A673 (cell line): ENCODE results near the gene SERGEF. TPM values are rescaled to one million over a fixed set of nuclear protein-coding genes. Genes with fewer than 3 reads are reported as not detected.

Experiments
- BruUV-seq: library from RNA; stranded (reverse); fragments of 400-500 nt; replicated peaks from 2 replicates; lab custom pipeline; 2021; lab: Mats Ljungman, UMichigan
- CTCF ChIA-PET: fragments of 300-600 bp; sonication (Branson Sonifier 250); formaldehyde crosslinking; loops from one replicate; lab custom pipeline; 2022; ENCODE audit warnings: antibody characterized with exemption; lab: Charles Lee
- POLR2A ChIA-PET: fragments of 300-600 bp; sonication (Branson Sonifier 250); formaldehyde crosslinking; loops from one replicate; lab custom pipeline; 2022; ENCODE audit warnings: antibody characterized with exemption; ENCODE audit not compliant: low non-redundant PET; lab: Charles Lee
- DNase-seq: peaks from one replicate; pipeline ENCODE4 v3.0.0-alpha.2; 2015; ENCODE audit warnings: low spot score
- H3K27ac ChIP-seq: fragments of 200-600 bp; sonication (generic); 2 replicates; pipeline ENCODE4 v1.5.1; 2016; ENCODE audit warnings: mixed run types, low read depth, mild to moderate bottlenecking, mixed read lengths, antibody characterized with exemption, low read length; ENCODE audit not compliant: poor library complexity, severe bottlenecking
- H3K27me3 ChIP-seq: fragments of 200-600 bp; sonication (generic); replicated peaks from 2 replicates; pipeline ENCODE4 v1.6.1; 2017; ENCODE audit warnings: mixed run types, low read depth, mild to moderate bottlenecking, mixed read lengths, antibody characterized with exemption, low read length; ENCODE audit not compliant: insufficient read depth, poor library complexity
- H3K36me3 ChIP-seq: fragments of 200-600 bp; sonication (generic); 2 replicates; pipeline ENCODE4 v1.6.1; 2016; ENCODE audit warnings: mixed run types, mild to moderate bottlenecking, mixed read lengths, antibody characterized with exemption, low read length; ENCODE audit not compliant: insufficient read depth, poor library complexity, severe bottlenecking
- H3K4me1 ChIP-seq: fragments of 200-600 bp; sonication (generic); 2 replicates; pipeline ENCODE4 v1.6.1; 2017; ENCODE audit warnings: mixed run types, mild to moderate bottlenecking, mixed read lengths, antibody characterized with exemption, low read length; ENCODE audit not compliant: insufficient read depth, poor library complexity, severe bottlenecking
- H3K4me3 ChIP-seq: fragments of 200-600 bp; sonication (generic); 2 replicates; pipeline ENCODE4 v1.5.1; 2016; ENCODE audit warnings: low read depth, mixed run types, mild to moderate bottlenecking, mixed read lengths, low read length; ENCODE audit not compliant: poor library complexity, severe bottlenecking
- H3K9me3 ChIP-seq: fragments of 200-600 bp; sonication (generic); 2 replicates; pipeline ENCODE4 v1.6.1; 2016; ENCODE audit warnings: mixed run types, low read depth, mild to moderate bottlenecking, mixed read lengths, antibody characterized with exemption, low read length; ENCODE audit not compliant: poor library complexity, severe bottlenecking
- CTCF ChIP-seq: fragments of 300-800, 200-600 bp; sonication (generic); conservative IDR thresholded peaks from 2 replicates; pipeline ENCODE4 v1.5.1; 2017; ENCODE audit warnings: low read depth, mild to moderate bottlenecking, antibody characterized with exemption, low read length, moderate library complexity, mixed read lengths
- EZH2 ChIP-seq: fragments of 200-600 bp; sonication (generic); IDR thresholded peaks from 2 replicates; pipeline ENCODE4 v1.6.1; 2017; ENCODE audit warnings: borderline replicate concordance, low read depth, mild to moderate bottlenecking, mixed read lengths, antibody characterized with exemption, low read length; ENCODE audit not compliant: poor library complexity, severe bottlenecking
- intact Hi-C: fragments of 100-400 bp; cut with micrococcal nuclease; formaldehyde crosslinking; loops from one replicate; pipeline ENCODE4 v1.10.0; 2022; ENCODE audit not compliant: unreplicated experiment
- total RNA-seq: library from RNA; stranded (reverse); gene quantifications from 2 replicates; pipeline ENCODE4 v1.2.3, GENCODE V29; 2021

The SERGEF gene
- total RNA-seq, 1 experiment from 2014 or later = 15.2 TPM

GRCh38 chr11:17814546-17814945 lies 198.3 kb downstream of the SERGEF start:
- Histone ChIP-seq H3K4me3 (no peak overlapping the region), H3K27me3 (no peaks in the 10 kb centered on the region), H3K9me3 (no peaks in the 10 kb centered on the region), H3K4me1 (no peaks in the 10 kb centered on the region), H3K36me3 (no peaks in the 10 kb centered on the region), H3K27ac (no peak overlapping the region)
- no peak for TF ChIP-seq CTCF
- TF ChIP-seq EZH2 = no peak
- CTCF ChIA-PET = no interaction called here
- intact Hi-C loops = no loop called here
- no peak for DNase-seq
- POLR2A ChIA-PET = no interaction called here
- BruUV-seq = no TSS peak

GRCh38 chr11:17813391-17814059 lies 199.3 kb downstream of the SERGEF start:
- H3K27me3 ChIP-seq = no peaks in the 10 kb centered on the region
- intact Hi-C loops = no loop called here
- no peaks in the 10 kb centered on the region for H3K36me3 ChIP-seq
- no peak overlapping the region for H3K4me3 ChIP-seq
- CTCF ChIA-PET = no interaction called here
- POLR2A ChIA-PET = no interaction called here
- no peaks in the 10 kb centered on the region for H3K4me1 ChIP-seq
- no peak for DNase-seq
- BruUV-seq = no TSS peak
- H3K9me3 ChIP-seq = no peaks in the 10 kb centered on the region
- no peak for TF ChIP-seq CTCF
- TF ChIP-seq EZH2 = no peak
- H3K27ac ChIP-seq = no peak overlapping the region

GRCh38 chr11:17812865-17813187 lies 200.0 kb downstream of the SERGEF start:
- no peak overlapping the region for H3K27ac ChIP-seq
- CTCF ChIA-PET = no interaction called here
- no TSS peak for BruUV-seq
- H3K36me3 ChIP-seq = no peaks in the 10 kb centered on the region
- H3K27me3 ChIP-seq = no peaks in the 10 kb centered on the region
- POLR2A ChIA-PET = no interaction called here
- no peaks in the 10 kb centered on the region for H3K4me1 ChIP-seq
- intact Hi-C loops = no loop called here
- TF ChIP-seq CTCF (no peak), EZH2 (no peak)
- H3K4me3 ChIP-seq = no peak overlapping the region
- DNase-seq = no peak
- H3K9me3 ChIP-seq = no peaks in the 10 kb centered on the region
